IPS-11a (cell line): ENCODE results near the gene DNAJC18.
"Not testable (repeated sequence)": the region's sequence is repeated elsewhere in the genome, so short reads cannot be mapped to it uniquely, and the experiment has no call there.

ENCODE experiments used
- H3K4me3 ChIP-seq: one replicate; pipeline ENCODE4 v1.5.1; 2013; ENCODE audit warnings: low read depth, low read length, control low read depth

The DNAJC18 gene

GRCh38 chr5:139439013-139439903, at the start of gene DNAJC18:
TSS of gene DNAJC18 (minus strand) at chr5:139439525. CDS start at chr5:139439445, 80 bp downstream.
- H3K4me3 ChIP-seq = peak within 1 kb of the TSS; percentile 80

- H3K4me3 ChIP-seq = no peak overlapping the region
Measured at GRCh38 chr5:139488260-139488659, 48.9 kb upstream of the DNAJC18 start.

- H3K4me3 ChIP-seq = no peak overlapping the region
Measured at GRCh38 chr5:139486201-139486600, 46.9 kb upstream of the DNAJC18 start.

GRCh38 chr5:139482890-139483208, 43.5 kb upstream of the DNAJC18 start:
- not testable (repeated sequence) for H3K4me3 ChIP-seq

GRCh38 chr5:139482050-139482889, 42.9 kb upstream of the DNAJC18 start, which contains the start of gene STING1:
TSS of gene STING1 (minus strand) at chr5:139482758. CDS start at chr5:139481704, 1,054 bp downstream.
- no peak within 1 kb of the TSS for H3K4me3 ChIP-seq

GRCh38 chr5:139481580-139482049, 42.3 kb upstream of the DNAJC18 start:
- no peak overlapping the region for H3K4me3 ChIP-seq

GRCh38 chr5:139481122-139481533, 41.8 kb upstream of the DNAJC18 start:
- H3K4me3 ChIP-seq = no peak overlapping the region

GRCh38 chr5:139479729-139480128, 40.4 kb upstream of the DNAJC18 start:
- not testable (repeated sequence) for H3K4me3 ChIP-seq

- H3K4me3 ChIP-seq = not testable (repeated sequence)
Measured at GRCh38 chr5:139478657-139479423, 39.5 kb upstream of the DNAJC18 start.

GRCh38 chr5:139475865-139476617, 36.7 kb upstream of the DNAJC18 start:
- H3K4me3 ChIP-seq = no peak overlapping the region

GRCh38 chr5:139474890-139475791, 35.8 kb upstream of the DNAJC18 start:
- H3K4me3 ChIP-seq = no peak overlapping the region

- no peak overlapping the region for H3K4me3 ChIP-seq
Measured at GRCh38 chr5:139473565-139473964, 34.2 kb upstream of the DNAJC18 start.

- no peak overlapping the region for H3K4me3 ChIP-seq
Measured at GRCh38 chr5:139473105-139473504, 33.8 kb upstream of the DNAJC18 start.

- H3K4me3 ChIP-seq = no peak overlapping the region
Measured at GRCh38 chr5:139472386-139473030, 33.2 kb upstream of the DNAJC18 start.

GRCh38 chr5:139470821-139471300, 31.5 kb upstream of the DNAJC18 start, which contains the start of gene SMIM33:
TSS of gene SMIM33 (plus strand) at chr5:139471004. CDS start at chr5:139471122, 118 bp downstream.
- no peak within 1 kb of the TSS for H3K4me3 ChIP-seq

- H3K4me3 ChIP-seq = no peak overlapping the region
Measured at GRCh38 chr5:139468421-139468931, 29.2 kb upstream of the DNAJC18 start.

GRCh38 chr5:139462586-139463276, 23.4 kb upstream of the DNAJC18 start, which contains the start of gene ECSCR:
TSS of gene ECSCR (minus strand) at chr5:139462743. CDS start at chr5:139462670, 73 bp downstream.
- H3K4me3 ChIP-seq = no peak within 1 kb of the TSS
